GM23338 (cell line): Measurements from ENCODE around the gene PPP1R12A. TPM values are rescaled to one million over a fixed set of nuclear protein-coding genes. Genes with fewer than 3 reads are reported as not detected.

Experiments
- ATAC-seq: fragments of 200-7000 bp; cut with Tn5 transposase; 3 replicates; pipeline ENCODE4 v1.9.1; 2020
- DNase-seq: peaks from one replicate; pipeline ENCODE4 v3.0.0-alpha.2; 2015; ENCODE audit warnings: low spot score
- H2AFZ ChIP-seq: fragments of 200-600 bp; sonication (generic); 2 replicates; pipeline ENCODE4 v1.8.0; 2016; ENCODE audit warnings: antibody characterized with exemption, mild to moderate bottlenecking, moderate library complexity
- H3F3A ChIP-seq: fragments of 200-600 bp; sonication (generic); replicated peaks from 2 replicates; pipeline ENCODE4 v1.8.0; 2017; ENCODE audit warnings: antibody characterized with exemption, mixed run types, low read depth
- H3K27ac ChIP-seq: fragments of 200-600 bp; sonication (generic); 2 replicates; pipeline ENCODE4 v1.6.1; 2016; ENCODE audit warnings: low read depth
- H3K27me3 ChIP-seq: fragments of 200-600 bp; sonication (generic); 2 replicates; pipeline ENCODE4 v1.8.0; 2016; ENCODE audit warnings: mild to moderate bottlenecking, mixed run types, moderate library complexity; ENCODE audit not compliant: insufficient read depth
- H3K36me3 ChIP-seq: fragments of 200-600 bp; sonication (generic); 2 replicates; pipeline ENCODE4 v1.8.0; 2016; ENCODE audit warnings: mild to moderate bottlenecking; ENCODE audit not compliant: insufficient read depth
- H3K4me1 ChIP-seq: fragments of 200-600 bp; sonication (generic); 2 replicates; pipeline ENCODE4 v1.8.0; 2016; ENCODE audit warnings: mild to moderate bottlenecking, moderate library complexity; ENCODE audit not compliant: insufficient read depth
- H3K4me2 ChIP-seq: fragments of 200-600 bp; sonication (generic); 2 replicates; pipeline ENCODE4 v1.7.1; 2017; ENCODE audit warnings: mixed run types
- H3K4me3 ChIP-seq: fragments of 200-600 bp; sonication (generic); 2 replicates; pipeline ENCODE4 v1.6.1; 2016; ENCODE audit warnings: mixed run types
- H3K79me2 ChIP-seq: fragments of 200-600 bp; sonication (generic); replicated peaks from 2 replicates; pipeline ENCODE4 v1.8.0; 2017; ENCODE audit warnings: mild to moderate bottlenecking; ENCODE audit not compliant: insufficient read depth
- H3K9me2 ChIP-seq: fragments of 200-600 bp; sonication (generic); 2 replicates; pipeline ENCODE4 v1.8.0; 2017; ENCODE audit not compliant: insufficient read depth
- H4K20me1 ChIP-seq: fragments of 200-600 bp; sonication (generic); replicated peaks from 2 replicates; pipeline ENCODE4 v1.8.0; 2017; ENCODE audit warnings: mild to moderate bottlenecking; ENCODE audit not compliant: insufficient read depth
- H3K27ac Mint-ChIP-seq: 2 replicates; pipeline ENCODE4 v1.8.0; 2020; ENCODE audit warnings: inconsistent platforms, mild to moderate bottlenecking, moderate library complexity, mixed read lengths
- H3K27me3 Mint-ChIP-seq: 3 replicates; pipeline ENCODE4 v1.8.0; 2022; ENCODE audit warnings: low read depth, mild to moderate bottlenecking, moderate library complexity, mixed read lengths, inconsistent platforms; ENCODE audit not compliant: insufficient read depth, poor library complexity
- H3K36me3 Mint-ChIP-seq: 3 replicates; pipeline ENCODE4 v1.8.0; 2021; ENCODE audit warnings: low read depth, mild to moderate bottlenecking, inconsistent platforms, moderate library complexity, mixed read lengths
- H3K4me1 Mint-ChIP-seq: 3 replicates; pipeline ENCODE4 v1.8.0; 2020; ENCODE audit warnings: mild to moderate bottlenecking, inconsistent platforms, mixed read lengths
- H3K4me3 Mint-ChIP-seq: 3 replicates; pipeline ENCODE4 v1.8.0; 2021; ENCODE audit warnings: moderate library complexity, mild to moderate bottlenecking, inconsistent platforms, mixed read lengths
- H3K9me3 Mint-ChIP-seq: 3 replicates; pipeline ENCODE4 v1.8.0; 2020; ENCODE audit warnings: moderate library complexity, mild to moderate bottlenecking, inconsistent platforms, mixed read lengths
- CREB1 ChIP-seq: fragments of 250-450 bp; sonication (Bioruptor Pico); IDR thresholded peaks from 2 replicates; pipeline ENCODE4 v1.5.0; 2020; ENCODE audit warnings: low read depth, mild to moderate bottlenecking, moderate library complexity
- ETS1 ChIP-seq: IDR thresholded peaks from 2 replicates; pipeline ENCODE4 v1.6.1; 2016; ENCODE audit warnings: antibody characterized with exemption
- EZH2phosphoT487 ChIP-seq: fragments of 200-600 bp; sonication (generic); IDR thresholded peaks from one replicate; pipeline ENCODE4 v1.8.1; 2018; ENCODE audit warnings: antibody characterized with exemption; ENCODE audit not compliant: unreplicated experiment
- JUNB ChIP-seq: IDR thresholded peaks from one replicate; pipeline ENCODE4 v1.6.1; 2016; ENCODE audit warnings: antibody characterized with exemption; ENCODE audit not compliant: unreplicated experiment
- POLR2AphosphoS5 ChIP-seq: IDR thresholded peaks from 2 replicates; pipeline ENCODE4 v1.6.1; 2016; ENCODE audit warnings: antibody characterized with exemption, low read depth
- STAT1 ChIP-seq: IDR thresholded peaks from one replicate; pipeline ENCODE4 v1.6.1; 2016; ENCODE audit warnings: antibody characterized with exemption; ENCODE audit not compliant: unreplicated experiment
- ZNF114 ChIP-seq: fragments of 250-450 bp; sonication (Bioruptor Pico); IDR thresholded peaks from 2 replicates; pipeline ENCODE4 v1.5.0; 2020; ENCODE audit warnings: mild to moderate bottlenecking, moderate library complexity
- ZNF331 ChIP-seq: fragments of 250-450 bp; sonication (Bioruptor Pico); IDR thresholded peaks from 2 replicates; pipeline ENCODE4 v1.5.0; 2020; ENCODE audit warnings: low read depth, mild to moderate bottlenecking, moderate library complexity
- ZNF462 ChIP-seq: fragments of 250-450 bp; sonication (Bioruptor Pico); IDR thresholded peaks from 2 replicates; pipeline ENCODE4 v1.5.0; 2020; ENCODE audit warnings: mild to moderate bottlenecking, moderate library complexity
- polyA plus RNA-seq: library from polyadenylated mRNA; unstranded; fragments of >200 nt; fragmentation: Nextera tagmentation; extraction: Ambion mirVana; gene quantifications from 2 replicates; pipeline ENCODE4 v1.2.1, GENCODE V29; 2016
- total RNA-seq: library from RNA; depleted of rRNA; stranded (reverse); fragments of >200 nt; shearing (Covaris generic); gene quantifications from 2 replicates; pipeline ENCODE4 v1.2.3, GENCODE V29; 2014

The PPP1R12A gene
- total and polyA plus RNA-seq, 2 experiments from 2014 or later, result 91.6 to 146 TPM

GRCh38 chr12:79841248-79841877 lies 93.5 kb downstream of the PPP1R12A start (continued):
- TF ChIP-seq ZNF462 (no peak), STAT1 (no peak), JUNB (no peak)

- no peaks in the 10 kb centered on the region for H3K4me1 ChIP-seq
- no peak overlapping the region for H3K27ac ChIP-seq
- H3K36me3 Mint-ChIP-seq, result peaks cover 54% of the 10 kb centered on the region
- DNase-seq, result no peak
- peaks cover 15% of the 10 kb centered on the region; the same call in 1 of the 2 replicates for H3K36me3 ChIP-seq
- ATAC-seq, result no peak
- no peaks in the 10 kb centered on the region for H3K27me3 ChIP-seq
- no peak overlapping the region for H3K4me3 Mint-ChIP-seq
- H3K9me2 ChIP-seq, result no peaks in the 10 kb centered on the region
- H3F3A ChIP-seq, result no peaks in the 10 kb centered on the region
- no peak overlapping the region for H3K4me3 ChIP-seq
- peaks cover 30% of the 10 kb centered on the region; the same call in 1 of the 2 replicates for H3K79me2 ChIP-seq
- H3K27me3 Mint-ChIP-seq, result no peaks in the 10 kb centered on the region
- no peaks in the 10 kb centered on the region for H4K20me1 ChIP-seq
- H3K27ac Mint-ChIP-seq, result no peak overlapping the region
- H3K4me1 Mint-ChIP-seq, result no peaks in the 10 kb centered on the region
- peaks cover 30% of the 10 kb centered on the region for H3K9me3 Mint-ChIP-seq
- no peak overlapping the region for H2AFZ ChIP-seq
- no peak overlapping the region for H3K4me2 ChIP-seq
- TF ChIP-seq ETS1 (no peak), JUNB (no peak), CREB1 (CRISPR knock-in tag) (no peak), ZNF331 (CRISPR knock-in tag) (no peak), ZNF462 (no peak), POLR2AphosphoS5 (no peak), EZH2phosphoT487 (no peak), ZNF114 (CRISPR knock-in tag) (no peak)
Measured at GRCh38 chr12:79838359-79838758, 96.5 kb downstream of the PPP1R12A start.
